BE2C (cell line): ENCODE data around the gene STARD9.
A peak's percentile ranks its signal among the peaks of the same experiment; 100 is the strongest.

ENCODE experiments used
- DNase-seq: peaks from one replicate; pipeline ENCODE4 v3.0.0-alpha.2; 2020
- H3K27me3 ChIP-seq: fragments of 250-450 bp; sonication (Bioruptor Pico); 2 replicates; pipeline ENCODE4 v1.5.1; 2020; ENCODE audit warnings: mild to moderate bottlenecking
- H3K36me3 ChIP-seq: fragments of 250-450 bp; sonication (Bioruptor Pico); 2 replicates; pipeline ENCODE4 v1.5.1; 2020; ENCODE audit warnings: mild to moderate bottlenecking
- H3K4me1 ChIP-seq: fragments of 250-450 bp; sonication (Bioruptor Pico); 2 replicates; pipeline ENCODE4 v1.5.1; 2020
- H3K4me3 ChIP-seq: 2 replicates; pipeline ENCODE4 v1.5.1; 2011; ENCODE audit warnings: low read depth, low read length
- H3K9me3 ChIP-seq: fragments of 250-450 bp; sonication (Bioruptor Pico); 2 replicates; pipeline ENCODE4 v1.5.1; 2020
- CTCF ChIP-seq: IDR thresholded peaks from 2 replicates; pipeline ENCODE4 v1.5.1; 2012; ENCODE audit warnings: mild to moderate bottlenecking, low read depth, low read length

The STARD9 gene

GRCh38 chr15:42727750-42728381, 152.5 kb downstream of the STARD9 start:
- Histone ChIP-seq H3K4me3 (no peak overlapping the region), H3K36me3 (peaks cover 74% of the 10 kb centered on the region), H3K27me3 (no peaks in the 10 kb centered on the region), H3K4me1 (no peaks in the 10 kb centered on the region), H3K9me3 (no peaks in the 10 kb centered on the region)
- no peak for TF ChIP-seq CTCF
- peak; percentile 37 for DNase-seq

DNA sequence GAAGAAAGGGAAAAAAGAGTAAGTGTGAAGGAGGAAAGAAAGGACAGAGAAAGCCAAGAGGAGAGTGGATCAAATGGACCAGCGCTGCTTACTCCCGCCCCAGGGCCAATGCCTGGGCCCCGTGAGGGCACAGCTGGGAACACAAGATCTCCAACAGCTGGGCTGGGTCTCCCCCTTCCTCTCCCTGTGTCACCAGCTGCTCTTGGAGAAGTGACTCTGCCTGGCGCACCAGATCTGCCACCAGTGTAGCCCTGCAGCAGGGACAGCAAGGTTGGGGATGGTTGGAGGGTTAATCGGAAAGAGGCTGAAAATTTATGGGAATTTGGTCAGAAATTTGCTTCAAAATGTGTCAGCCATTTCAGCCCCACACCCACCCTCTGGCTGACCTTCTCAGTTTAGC, 153.2 kb downstream of the STARD9 start:
- TF ChIP-seq CTCF, result no peak
- Histone ChIP-seq H3K4me3 (no peak overlapping the region), H3K27me3 (no peaks in the 10 kb centered on the region), H3K4me1 (no peaks in the 10 kb centered on the region), H3K36me3 (peaks cover 69% of the 10 kb centered on the region), H3K9me3 (no peaks in the 10 kb centered on the region)
- no peak for DNase-seq

GRCh38 chr15:42728972-42729371, 153.6 kb downstream of the STARD9 start:
- Histone ChIP-seq H3K4me3 (no peak overlapping the region), H3K9me3 (no peaks in the 10 kb centered on the region), H3K4me1 (no peaks in the 10 kb centered on the region), H3K36me3 (peaks cover 67% of the 10 kb centered on the region), H3K27me3 (no peaks in the 10 kb centered on the region)
- DNase-seq, result no peak
- no peak for TF ChIP-seq CTCF

GRCh38 chr15:42729409-42729808, 154.0 kb downstream of the STARD9 start:
- Histone ChIP-seq H3K9me3 (no peaks in the 10 kb centered on the region), H3K4me1 (no peaks in the 10 kb centered on the region), H3K27me3 (no peaks in the 10 kb centered on the region), H3K4me3 (no peak overlapping the region), H3K36me3 (peaks cover 67% of the 10 kb centered on the region)
- TF ChIP-seq CTCF, result no peak
- DNase-seq, result no peak

DNA sequence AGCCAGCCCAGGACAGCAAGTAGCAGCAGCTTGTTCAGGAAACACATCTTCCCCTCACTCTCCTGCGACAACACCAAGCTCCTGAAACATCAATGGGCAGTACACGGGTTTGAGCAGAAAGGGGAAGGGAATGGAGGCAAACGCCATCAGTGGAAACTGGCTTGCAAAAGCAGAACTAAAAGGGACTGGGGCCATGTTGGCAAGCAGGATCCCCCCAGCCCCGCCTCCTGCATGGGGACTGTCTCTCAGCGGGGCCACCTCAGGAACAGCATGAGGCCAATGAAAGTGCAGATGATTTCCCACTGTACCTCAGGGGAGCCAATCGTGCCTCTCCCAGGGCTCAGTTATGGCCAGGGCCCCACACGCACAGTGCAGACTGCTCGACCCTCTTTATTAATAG, 154.7 kb downstream of the STARD9 start:
- DNase-seq, result no peak
- Histone ChIP-seq H3K27me3 (no peaks in the 10 kb centered on the region), H3K36me3 (peaks cover 62% of the 10 kb centered on the region), H3K4me3 (no peak overlapping the region), H3K4me1 (no peaks in the 10 kb centered on the region), H3K9me3 (no peaks in the 10 kb centered on the region)
- no peak for TF ChIP-seq CTCF

DNA sequence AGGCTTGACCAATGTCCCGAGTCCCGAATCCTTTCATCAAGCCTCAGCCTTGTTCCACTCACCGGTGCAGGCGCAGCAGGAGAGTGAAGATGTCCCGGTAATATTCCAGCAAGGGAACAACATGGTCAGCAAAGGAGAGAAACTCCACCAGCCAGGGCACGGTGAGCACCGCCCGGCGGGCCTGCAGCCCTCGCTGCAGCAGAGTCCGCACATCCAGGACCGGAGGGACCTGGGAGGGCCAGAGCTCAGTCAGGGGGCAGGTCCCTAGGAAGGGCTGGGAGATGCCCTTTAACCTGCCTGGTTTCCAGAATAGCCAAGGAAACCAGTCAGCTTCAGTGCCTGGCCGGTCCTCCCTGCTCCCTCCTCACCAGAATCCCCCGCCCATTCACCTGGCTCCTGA, 155.1 kb downstream of the STARD9 start:
- H3K36me3 ChIP-seq, result peaks cover 58% of the 10 kb centered on the region
- no peaks in the 10 kb centered on the region for H3K4me1 ChIP-seq
- H3K27me3 ChIP-seq, result no peaks in the 10 kb centered on the region
- H3K9me3 ChIP-seq, result no peaks in the 10 kb centered on the region
- TF ChIP-seq CTCF, result no peak
- DNase-seq, result no peak
- no peak overlapping the region for H3K4me3 ChIP-seq
